Mesenchymal stem cell (in vitro differentiated cells and primary cell): Measurements from ENCODE around the gene HTRA3.

Experiments used
- DNase-seq: peaks from one replicate; pipeline ENCODE4 v3.0.0-alpha.2; 2013
- H2AFZ ChIP-seq: one replicate; pipeline ENCODE4 v1.6.1; 2013; ENCODE audit warnings: low read depth, mild to moderate bottlenecking, control low read depth, inconsistent platforms, low read length, moderate library complexity
- H2AK5ac ChIP-seq: 2 replicates; pipeline ENCODE4 v1.6.1; 2013; ENCODE audit warnings: low read length, moderate library complexity, mild to moderate bottlenecking, inconsistent platforms; ENCODE audit not compliant: severe bottlenecking
- H2BK120ac ChIP-seq: one replicate; pipeline ENCODE4 v1.6.1; 2013; ENCODE audit warnings: low read depth, mild to moderate bottlenecking, inconsistent platforms, low read length, moderate library complexity
- H2BK12ac ChIP-seq, 2 experiments: one replicate each; pipeline ENCODE4 v1.6.1; 2013; ENCODE audit warnings: inconsistent platforms in 2 of 2, low read length in 2 of 2, mild to moderate bottlenecking in 2 of 2, moderate library complexity in 2 of 2, control low read depth in 1 of 2
- H2BK15ac ChIP-seq: one replicate; pipeline ENCODE4 v1.6.1; 2013; ENCODE audit warnings: mild to moderate bottlenecking, low read depth, inconsistent platforms; ENCODE audit not compliant: poor library complexity, severe bottlenecking
- H2BK5ac ChIP-seq: 2 replicates; pipeline ENCODE4 v1.6.1; 2013; ENCODE audit warnings: low read depth, mild to moderate bottlenecking, low read length, control low read depth, inconsistent platforms; ENCODE audit not compliant: poor library complexity, severe bottlenecking
- H3K14ac ChIP-seq, 2 experiments: one replicate each; pipeline ENCODE4 v1.6.1; 2013; ENCODE audit warnings: inconsistent platforms in 2 of 2, low read length in 2 of 2, control low read depth in 1 of 2, mild to moderate bottlenecking in 1 of 2, moderate library complexity in 1 of 2
- H3K18ac ChIP-seq, 2 experiments: one replicate each; pipeline ENCODE4 v1.6.1; 2013; ENCODE audit warnings: inconsistent platforms in 2 of 2, low read length in 2 of 2, control low read depth in 1 of 2, low read depth in 1 of 2, mild to moderate bottlenecking in 1 of 2
- H3K23ac ChIP-seq, 2 experiments: one replicate each; pipeline ENCODE4 v1.6.1; 2013; ENCODE audit warnings: inconsistent platforms in 2 of 2, low read length in 2 of 2, mild to moderate bottlenecking in 2 of 2, moderate library complexity in 2 of 2, control low read depth in 1 of 2
- H3K27ac ChIP-seq: 2 replicates; pipeline ENCODE4 v1.5.1; 2013; ENCODE audit warnings: mild to moderate bottlenecking, moderate library complexity, low read length, control low read depth, inconsistent platforms; ENCODE audit not compliant: poor library complexity, severe bottlenecking
- H3K27me3 ChIP-seq, 2 experiments: 2 replicates each; pipeline versions ENCODE4 v1.6.1 to v1.7.0; 2013; ENCODE audit warnings: low read length in 2 of 2, mild to moderate bottlenecking in 2 of 2, moderate library complexity in 2 of 2, control low read depth in 1 of 2, inconsistent platforms in 1 of 2; ENCODE audit not compliant: control insufficient read depth in 1 of 2, insufficient read depth in 1 of 2
- H3K36me3 ChIP-seq, 2 experiments: 2 replicates each; pipeline versions ENCODE4 v1.6.1 to v1.7.0; 2013; ENCODE audit warnings: low read length in 2 of 2, control low read depth in 1 of 2, inconsistent platforms in 1 of 2, low read depth in 1 of 2, mild to moderate bottlenecking in 1 of 2; ENCODE audit not compliant: insufficient read depth in 2 of 2, control insufficient read depth in 1 of 2
- H3K4ac ChIP-seq, 2 experiments: one replicate each; pipeline ENCODE4 v1.6.1; 2013; ENCODE audit warnings: inconsistent platforms in 2 of 2, low read length in 2 of 2, mild to moderate bottlenecking in 2 of 2, moderate library complexity in 2 of 2, control low read depth in 1 of 2, low read depth in 1 of 2
- H3K4me1 ChIP-seq: 2 replicates; pipeline ENCODE4 v1.6.1; 2013; ENCODE audit warnings: low read depth, low read length, control low read depth; ENCODE audit not compliant: control insufficient read depth, insufficient read depth
- H3K4me2 ChIP-seq: 2 replicates; pipeline ENCODE4 v1.6.1; 2013; ENCODE audit warnings: low read length, mild to moderate bottlenecking, inconsistent platforms; ENCODE audit not compliant: poor library complexity, severe bottlenecking
- H3K4me3 ChIP-seq, 2 experiments: 2 replicates each; pipeline versions ENCODE4 v1.5.1 to v1.7.0; 2013; ENCODE audit warnings: low read length in 2 of 2, mild to moderate bottlenecking in 2 of 2, control low read depth in 1 of 2, low read depth in 1 of 2; ENCODE audit not compliant: insufficient read depth in 1 of 2
- H3K79me1 ChIP-seq: replicated peaks from 2 replicates; pipeline ENCODE4 v1.6.1; 2013; ENCODE audit warnings: mild to moderate bottlenecking, control low read depth, low read length, inconsistent platforms; ENCODE audit not compliant: poor library complexity, severe bottlenecking
- H3K9ac ChIP-seq: 2 replicates; pipeline ENCODE4 v1.7.0; 2013; ENCODE audit warnings: mild to moderate bottlenecking, low read length, moderate library complexity
- H3K9me3 ChIP-seq: 2 replicates; pipeline ENCODE4 v1.7.0; 2013; ENCODE audit warnings: mild to moderate bottlenecking, low read length; ENCODE audit not compliant: control insufficient read depth
- H4K8ac ChIP-seq: one replicate; pipeline ENCODE4 v1.6.1; 2013; ENCODE audit warnings: inconsistent platforms, mild to moderate bottlenecking, low read length, moderate library complexity
- H4K91ac ChIP-seq: one replicate; pipeline ENCODE4 v1.6.1; 2013; ENCODE audit warnings: mild to moderate bottlenecking, low read length, inconsistent platforms
- WGBS: methylation state at CpG from one replicate; pipeline ENCODE4 v1.1.7; 2013; ENCODE audit warnings: mixed read lengths; 5-methylcytosine and 5-hydroxymethylcytosine counted together

The HTRA3 gene

DNA sequence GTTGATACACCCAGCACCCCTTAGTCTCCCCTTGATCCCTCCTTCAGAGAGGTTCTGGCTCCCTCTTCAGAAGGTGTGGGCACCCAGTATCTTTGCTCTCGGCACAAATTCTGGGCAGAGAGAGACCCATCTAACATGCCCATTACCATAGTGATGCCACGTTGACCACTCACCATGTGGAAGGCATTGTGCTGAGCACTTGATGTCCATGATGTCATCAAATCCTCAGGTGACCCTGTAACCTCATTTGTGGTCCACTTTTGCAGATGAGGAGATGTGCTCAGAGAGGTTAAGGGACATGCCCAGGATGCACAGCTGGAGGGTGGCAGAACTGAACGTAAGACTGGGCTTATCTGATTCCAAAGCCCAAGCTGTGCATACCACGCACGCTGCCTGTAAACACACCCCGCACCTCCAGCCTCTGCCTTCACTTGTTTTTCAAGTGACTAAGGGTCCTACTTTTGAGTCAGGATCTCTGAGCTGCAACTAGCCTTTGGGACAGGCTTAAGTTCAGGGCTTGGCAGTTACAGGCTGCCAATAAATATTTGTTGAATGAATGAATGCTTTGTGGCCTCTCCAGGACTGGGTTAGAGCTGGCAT, 55.2 kb downstream of the HTRA3 start:
- no peak overlapping the region for H2BK12ac ChIP-seq
- H3K23ac ChIP-seq = no peak overlapping the region
- H3K4me2 ChIP-seq = no peak overlapping the region
- H3K36me3 ChIP-seq = no peaks in the 10 kb centered on the region
- H3K9me3 ChIP-seq = peaks cover 14% of the 10 kb centered on the region
- no peak overlapping the region for H3K18ac ChIP-seq
- peaks cover 0 to 4% of the 10 kb centered on the region in 2 experiments for H3K27me3 ChIP-seq
- H2BK120ac ChIP-seq = no peak overlapping the region
- no peak overlapping the region for H3K27ac ChIP-seq
- H3K14ac ChIP-seq = no peak overlapping the region
- H3K79me1 ChIP-seq = no peaks in the 10 kb centered on the region
- WGBS = 90% methylated on average over 6 of the region's 6 CpGs
- H2AK5ac ChIP-seq = no peak overlapping the region
- H2BK5ac ChIP-seq = no peak overlapping the region
- no peak overlapping the region for H2AFZ ChIP-seq
- H2BK15ac ChIP-seq = no peak overlapping the region
- no peak for DNase-seq
- peak overlapping the region in 1 of 2 experiments; percentile 16 for H3K4me3 ChIP-seq
- no peak overlapping the region for H3K9ac ChIP-seq
- H4K8ac ChIP-seq = no peak overlapping the region
- H3K4me1 ChIP-seq = peaks cover 3% of the 10 kb centered on the region
- no peak overlapping the region for H3K4ac ChIP-seq
- no peak overlapping the region for H4K91ac ChIP-seq

DNA sequence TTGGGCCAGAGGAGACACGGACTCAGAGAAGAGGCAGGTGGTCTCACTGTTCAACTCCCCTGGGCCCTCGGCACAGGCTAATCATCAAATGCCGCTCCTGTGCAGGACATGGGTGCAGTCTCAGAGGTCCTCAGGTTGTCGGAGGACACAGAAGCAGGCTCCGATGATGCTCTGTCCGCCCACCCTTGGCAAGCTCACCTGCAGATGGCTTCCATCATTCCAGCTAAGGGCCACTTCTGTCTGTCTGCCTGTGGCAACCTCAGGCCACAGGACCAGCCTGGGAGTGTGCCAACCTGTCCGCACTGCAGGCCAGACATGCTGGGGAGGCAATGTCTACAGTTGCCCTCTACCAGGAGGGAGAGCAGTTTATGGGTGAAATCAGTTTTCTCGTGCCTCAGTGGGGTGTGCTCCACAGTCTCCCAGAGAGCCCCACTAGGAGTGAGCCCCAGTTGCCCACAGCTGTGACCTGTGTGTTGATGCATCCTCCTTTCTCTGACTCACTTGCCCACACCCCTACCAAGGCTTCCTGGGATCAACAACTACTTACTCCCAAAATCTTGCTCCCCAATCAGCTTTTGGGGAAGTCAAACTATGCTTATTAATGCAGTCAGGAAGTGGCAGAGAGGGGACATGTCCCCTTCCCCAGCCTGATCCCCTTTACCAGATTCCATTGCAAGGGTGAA, 55.9 kb downstream of the HTRA3 start:
- no peak for DNase-seq
- Histone ChIP-seq H3K4me2 (no peak overlapping the region), H3K36me3 (no peaks in the 10 kb centered on the region), H4K8ac (no peak overlapping the region), H3K27ac (no peak overlapping the region), H2AFZ (no peak overlapping the region), H3K23ac (no peak overlapping the region), H3K9ac (no peak overlapping the region), H3K4me1 (peaks cover 3% of the 10 kb centered on the region), H3K79me1 (no peaks in the 10 kb centered on the region), H3K14ac (peak overlapping the region in 1 of 2 experiments; percentile 44), H2AK5ac (no peak overlapping the region), H2BK5ac (no peak overlapping the region), H2BK120ac (no peak overlapping the region), H4K91ac (no peak overlapping the region), H3K4me3 (no peak overlapping the region), H3K4ac (no peak overlapping the region), H3K27me3 (peaks cover 0 to 4% of the 10 kb centered on the region in 2 experiments), H3K18ac (no peak overlapping the region), H2BK12ac (no peak overlapping the region), H3K9me3 (peaks cover 14% of the 10 kb centered on the region), H2BK15ac (no peak overlapping the region)
- 91% methylated on average over 8 of the region's 8 CpGs for WGBS

GRCh38 chr4:8326206-8326605, 56.7 kb downstream of the HTRA3 start:
- no peak overlapping the region for H4K91ac ChIP-seq
- H2BK5ac ChIP-seq = no peak overlapping the region
- H2BK120ac ChIP-seq = no peak overlapping the region
- peaks cover 2 to 4% of the 10 kb centered on the region in 2 experiments for H3K27me3 ChIP-seq
- no peak overlapping the region for H3K23ac ChIP-seq
- no peak overlapping the region for H4K8ac ChIP-seq
- H3K4me2 ChIP-seq = no peak overlapping the region
- H3K18ac ChIP-seq = no peak overlapping the region
- H3K27ac ChIP-seq = no peak overlapping the region
- DNase-seq = no peak
- no peak overlapping the region for H2AK5ac ChIP-seq
- H2BK15ac ChIP-seq = no peak overlapping the region
- H3K9ac ChIP-seq = no peak overlapping the region
- H3K36me3 ChIP-seq = no peaks in the 10 kb centered on the region
- H3K79me1 ChIP-seq = no peaks in the 10 kb centered on the region
- no peak overlapping the region for H2BK12ac ChIP-seq
- H2AFZ ChIP-seq = no peak overlapping the region
- H3K4me1 ChIP-seq = peaks cover 7% of the 10 kb centered on the region
- no peak overlapping the region for H3K14ac ChIP-seq
- no peak overlapping the region for H3K4ac ChIP-seq
- H3K4me3 ChIP-seq = no peak overlapping the region
- H3K9me3 ChIP-seq = peaks cover 14% of the 10 kb centered on the region

DNA sequence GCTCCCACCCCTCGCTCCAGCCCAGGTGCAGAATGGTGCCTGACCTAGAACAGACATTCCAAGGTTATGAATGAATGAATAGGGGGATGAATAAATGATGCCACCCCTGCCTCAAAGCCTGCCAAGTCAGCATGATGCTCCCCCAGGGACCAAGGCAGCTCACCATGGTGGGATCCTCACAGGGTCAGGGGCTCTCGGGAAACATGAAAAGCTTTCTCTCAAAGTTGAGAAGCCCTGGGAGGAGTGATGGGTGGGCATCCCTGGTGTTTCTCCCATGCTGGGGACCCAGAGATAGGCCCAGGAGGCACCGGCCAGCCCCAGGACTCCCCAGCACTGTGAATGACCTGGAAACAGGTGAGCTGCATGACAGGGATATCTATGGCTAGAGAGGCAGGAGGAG, 58.9 kb downstream of the HTRA3 start:
- Histone ChIP-seq H3K9me3 (peaks cover 17% of the 10 kb centered on the region), H3K4ac (no peak overlapping the region), H2BK5ac (no peak overlapping the region), H2AFZ (no peak overlapping the region), H3K9ac (no peak overlapping the region), H4K91ac (no peak overlapping the region), H2BK120ac (no peak overlapping the region), H3K36me3 (no peaks in the 10 kb centered on the region), H3K27ac (no peak overlapping the region), H2BK12ac (no peak overlapping the region), H3K14ac (no peak overlapping the region), H3K4me3 (no peak overlapping the region), H4K8ac (no peak overlapping the region), H3K23ac (no peak overlapping the region), H2AK5ac (no peak overlapping the region), H3K4me2 (no peak overlapping the region), H3K27me3 (peaks cover 4 to 13% of the 10 kb centered on the region in 2 experiments), H3K18ac (no peak overlapping the region), H2BK15ac (no peak overlapping the region), H3K4me1 (peaks cover 7% of the 10 kb centered on the region), H3K79me1 (no peaks in the 10 kb centered on the region)
- DNase-seq = no peak
- 97% methylated on average over 2 of the region's 3 CpGs for WGBS
